Putamen (tissue), 1 donor: ENCODE results near the gene ITGA6.

ENCODE experiments used
- DNase-seq: peaks from one replicate; pipeline ENCODE4 v3.0.0-alpha.2; 2016; ENCODE audit warnings: low spot score

Gene ITGA6

DNA sequence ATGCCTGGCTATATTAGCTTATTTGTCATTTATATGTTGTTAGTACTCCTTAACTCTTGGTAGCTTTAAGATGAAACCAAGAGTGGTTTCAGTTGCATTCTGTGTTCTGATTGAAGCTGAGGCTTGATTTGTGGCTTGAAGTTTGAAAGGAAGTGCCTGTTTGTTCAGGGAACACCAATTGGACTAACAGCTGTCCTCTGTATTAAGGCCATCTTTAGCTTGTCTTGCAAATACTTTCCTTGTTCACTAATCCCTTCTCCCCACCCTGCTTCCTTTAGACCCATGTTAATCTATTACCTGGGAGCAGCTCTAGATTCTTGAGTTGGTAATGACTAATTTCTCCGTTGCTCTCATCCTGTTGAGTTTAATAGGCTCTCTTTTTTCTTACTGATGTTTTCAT lies 13.4 kb downstream of the ITGA6 start:
- DNase-seq: no peak

DNA sequence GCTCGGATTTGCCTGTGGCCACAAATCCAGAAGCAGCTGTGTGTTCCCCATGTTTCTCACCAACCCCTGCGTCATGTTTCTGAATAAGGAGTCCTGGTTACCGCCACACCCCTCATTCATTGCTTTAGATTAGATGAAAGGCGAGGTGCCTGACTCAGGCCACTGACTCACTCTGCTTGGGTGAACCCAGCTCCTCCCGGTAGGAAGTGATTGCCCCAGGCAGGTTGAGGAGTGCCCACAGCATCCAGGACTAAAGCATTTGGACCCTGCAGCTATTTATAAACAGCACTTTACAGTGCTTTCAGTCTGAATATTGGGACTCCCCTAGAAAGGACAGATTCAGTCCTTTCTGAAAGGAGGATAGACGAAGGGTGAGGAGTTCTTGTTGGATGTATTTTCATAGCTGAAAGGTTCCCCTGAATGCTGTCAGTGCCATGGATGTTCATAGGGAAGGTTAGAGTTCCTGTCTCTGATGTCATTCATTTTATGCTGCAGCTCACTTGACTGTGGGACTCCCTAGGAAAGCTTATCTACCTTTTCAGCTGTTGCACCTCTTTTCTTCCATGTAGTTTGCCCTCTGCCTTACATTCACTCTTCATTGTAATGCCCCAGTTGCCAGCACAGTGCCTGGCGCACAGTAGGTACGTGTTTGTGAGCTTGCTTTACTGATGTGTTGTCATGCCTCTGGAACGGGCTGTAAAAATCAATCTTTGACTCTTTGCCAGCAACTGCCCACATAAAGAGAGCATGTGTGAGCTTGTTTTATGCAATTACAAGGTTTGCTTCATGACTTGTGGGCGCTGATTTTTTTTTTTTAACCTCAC lies 14.9 kb downstream of the ITGA6 start:
- no peak for DNase-seq

DNA sequence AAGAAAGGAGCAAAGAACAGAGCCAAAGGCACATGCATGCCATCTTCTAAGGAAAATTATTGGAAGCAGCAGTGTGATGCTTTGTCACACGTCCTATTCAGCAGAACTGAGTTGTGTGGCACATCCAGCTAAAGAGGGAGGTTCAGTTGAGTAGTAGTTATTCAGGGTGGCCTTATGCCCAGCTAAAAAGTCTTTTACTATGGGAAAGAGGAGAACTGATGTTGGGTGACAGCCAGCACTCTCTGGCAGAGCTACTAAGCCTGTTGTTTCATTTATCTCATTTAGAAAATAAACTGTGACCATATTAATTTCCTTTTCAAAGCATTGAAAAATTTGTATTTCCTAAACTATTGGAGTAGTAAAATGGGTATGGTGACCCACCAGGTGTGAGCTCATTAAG lies 18.5 kb downstream of the ITGA6 start:
- DNase-seq: peak; percentile 25

DNA sequence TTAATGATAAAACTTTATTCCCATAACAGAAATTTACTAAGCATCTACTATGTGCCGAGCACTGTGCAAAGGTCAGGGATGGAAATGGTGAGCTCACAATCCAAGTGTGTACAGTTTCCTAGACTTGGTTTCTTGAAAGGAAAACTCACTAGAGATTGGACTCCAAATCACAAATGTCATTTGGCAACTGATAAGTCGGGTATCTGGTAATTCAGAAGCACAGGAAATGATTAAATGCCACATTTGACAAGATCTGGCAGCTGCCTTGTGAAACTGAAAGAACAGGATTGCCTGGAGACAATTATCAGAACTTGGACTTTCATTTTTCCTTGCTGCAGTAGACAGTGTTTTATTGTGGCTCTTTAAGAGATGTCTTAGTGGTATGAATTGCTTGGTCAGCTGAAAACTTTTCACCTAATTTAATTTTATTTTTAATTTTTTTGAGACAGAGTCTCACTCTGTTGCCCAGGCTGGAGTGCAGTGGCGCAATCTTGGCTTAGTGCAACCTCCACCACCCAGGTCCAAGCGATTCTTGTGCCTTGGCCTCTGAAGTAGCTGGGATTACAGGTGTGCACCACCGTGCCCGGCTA lies 19.2 kb downstream of the ITGA6 start:
- DNase-seq: no peak

DNA sequence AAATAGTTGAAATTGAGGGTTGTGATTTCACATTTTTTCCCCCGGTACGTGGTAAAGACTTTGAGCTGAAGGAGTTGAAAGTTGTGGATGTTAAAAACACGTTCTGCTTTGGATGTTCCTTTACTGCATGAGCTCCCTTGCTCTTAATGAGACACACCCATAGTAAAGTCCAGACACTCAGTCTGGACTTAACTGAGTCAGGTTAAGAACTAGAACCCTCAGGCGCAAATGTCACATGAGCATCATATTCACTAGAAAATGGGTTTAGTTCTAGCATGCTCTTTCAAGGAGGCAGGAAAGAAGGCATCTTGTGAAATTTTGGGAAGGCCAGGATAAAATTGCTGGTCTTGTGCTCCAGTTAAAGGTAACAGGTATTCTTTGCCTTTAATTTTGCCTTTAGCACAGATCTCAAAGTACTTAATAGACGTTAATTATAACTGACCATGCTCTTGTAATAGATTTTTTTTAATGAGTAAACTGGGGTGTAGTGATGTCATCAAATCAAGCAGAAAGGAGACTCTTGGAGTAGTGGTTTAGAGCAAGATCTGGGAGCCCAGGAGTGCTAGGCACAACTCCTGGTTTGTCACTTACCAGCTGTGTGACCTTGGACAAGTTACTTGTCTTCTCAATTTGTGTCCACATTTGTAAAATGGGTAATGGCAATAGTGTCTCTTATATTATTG lies 20.6 kb downstream of the ITGA6 start:
- no peak for DNase-seq

DNA sequence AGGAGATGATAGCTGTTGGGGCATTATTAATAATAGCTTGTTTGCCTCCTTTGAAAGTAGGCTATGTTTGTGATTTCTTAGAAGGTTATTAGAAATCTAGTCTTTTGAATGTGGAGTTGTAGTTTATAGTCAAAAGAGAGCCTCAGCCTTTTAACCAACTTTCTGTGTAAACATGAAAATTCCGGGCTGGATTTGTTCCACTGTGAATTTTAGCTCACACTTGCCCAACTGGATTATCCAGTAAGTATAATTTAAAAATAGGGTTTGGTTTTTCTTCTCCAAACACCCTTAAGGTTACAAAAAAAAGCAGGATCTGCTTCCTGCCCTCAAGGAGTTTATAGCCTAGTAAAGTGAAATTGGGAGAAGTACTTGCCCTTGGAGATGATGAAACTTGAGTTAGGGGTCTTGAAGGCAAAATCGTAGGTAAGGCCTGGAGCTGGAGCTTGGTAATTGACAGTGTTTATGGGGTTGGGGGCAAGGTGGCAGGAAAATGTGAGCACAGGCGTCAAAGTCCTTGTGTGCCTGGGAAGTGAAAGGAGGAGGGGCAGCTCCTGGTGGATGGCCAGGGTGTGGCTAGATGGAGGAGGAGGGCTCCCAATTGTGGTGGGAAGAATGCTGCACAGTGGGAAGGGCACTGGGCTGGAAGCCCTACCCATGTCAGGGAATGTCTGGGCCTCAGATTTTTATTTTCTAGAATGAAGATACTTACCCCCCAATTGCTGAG lies 21.3 kb downstream of the ITGA6 start:
- no peak for DNase-seq

DNA sequence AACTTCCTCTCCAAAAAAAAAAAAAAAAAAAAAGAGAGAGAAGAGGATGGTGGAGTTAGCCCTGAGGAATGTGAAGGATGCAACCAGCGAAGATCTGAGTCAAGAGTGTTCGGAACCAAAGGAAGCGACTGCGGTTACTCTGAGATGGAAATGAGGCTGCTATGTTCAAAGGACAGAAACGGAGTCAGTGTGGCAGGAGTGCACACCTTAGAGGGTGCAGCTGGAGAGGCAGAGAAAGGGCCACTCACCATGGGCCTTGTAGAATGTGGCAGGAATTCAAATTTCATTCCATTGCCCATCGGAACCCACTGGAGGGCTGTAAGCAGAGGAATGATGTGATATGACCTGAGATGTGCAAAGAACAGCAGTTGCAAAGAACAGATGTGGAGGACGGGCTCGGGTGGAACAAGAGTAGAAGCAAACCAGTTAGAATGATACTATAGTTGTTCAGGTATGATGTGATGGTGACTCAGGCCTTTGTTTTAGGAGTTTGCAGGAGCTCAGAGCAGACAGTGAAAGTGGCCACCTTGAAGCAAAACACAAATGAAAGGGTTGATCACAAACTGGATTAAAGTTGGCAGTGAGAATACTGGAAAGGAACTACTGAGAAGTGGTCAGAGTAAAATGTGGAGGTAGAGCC lies 22.6 kb downstream of the ITGA6 start:
- no peak for DNase-seq

DNA sequence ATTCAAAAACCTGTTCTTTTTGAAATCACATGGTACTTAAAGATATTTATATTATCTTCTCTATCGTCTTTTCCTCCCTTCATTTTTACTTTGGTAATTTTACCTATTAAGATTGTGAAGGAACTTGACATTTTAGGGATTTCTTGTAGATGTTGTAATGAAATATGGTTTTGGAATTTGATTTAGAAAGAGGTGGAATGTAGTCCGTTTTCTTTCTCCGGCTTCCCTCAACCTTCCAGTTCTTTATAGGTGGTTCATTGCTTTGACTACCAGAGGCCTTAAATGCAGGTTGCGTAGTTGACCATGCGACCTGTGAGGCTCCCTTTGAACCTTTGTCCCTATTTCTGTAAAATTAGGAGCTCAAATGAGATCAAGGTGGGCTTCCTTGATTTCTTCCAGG lies 24.5 kb downstream of the ITGA6 start:
- DNase-seq: no peak

DNA sequence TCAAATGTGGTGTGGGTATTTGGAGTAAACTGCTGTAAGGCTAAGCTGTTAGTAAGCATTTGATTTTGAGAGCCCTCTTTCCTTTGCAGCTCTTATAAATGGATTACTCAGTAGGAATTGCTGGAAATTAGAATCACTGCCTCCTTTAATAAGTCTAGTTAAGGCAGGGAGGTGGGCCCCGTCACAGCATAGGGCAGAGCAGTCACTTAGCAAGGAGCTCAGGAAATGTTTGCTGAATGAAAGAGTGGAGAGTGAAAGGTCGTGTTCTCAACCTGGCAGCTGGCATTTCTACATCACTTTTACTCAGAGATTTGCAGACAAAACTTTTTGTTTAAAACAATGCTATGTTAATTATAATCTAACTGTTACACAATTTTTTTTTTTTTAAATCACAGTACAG lies 25.5 kb downstream of the ITGA6 start:
- no peak for DNase-seq

DNA sequence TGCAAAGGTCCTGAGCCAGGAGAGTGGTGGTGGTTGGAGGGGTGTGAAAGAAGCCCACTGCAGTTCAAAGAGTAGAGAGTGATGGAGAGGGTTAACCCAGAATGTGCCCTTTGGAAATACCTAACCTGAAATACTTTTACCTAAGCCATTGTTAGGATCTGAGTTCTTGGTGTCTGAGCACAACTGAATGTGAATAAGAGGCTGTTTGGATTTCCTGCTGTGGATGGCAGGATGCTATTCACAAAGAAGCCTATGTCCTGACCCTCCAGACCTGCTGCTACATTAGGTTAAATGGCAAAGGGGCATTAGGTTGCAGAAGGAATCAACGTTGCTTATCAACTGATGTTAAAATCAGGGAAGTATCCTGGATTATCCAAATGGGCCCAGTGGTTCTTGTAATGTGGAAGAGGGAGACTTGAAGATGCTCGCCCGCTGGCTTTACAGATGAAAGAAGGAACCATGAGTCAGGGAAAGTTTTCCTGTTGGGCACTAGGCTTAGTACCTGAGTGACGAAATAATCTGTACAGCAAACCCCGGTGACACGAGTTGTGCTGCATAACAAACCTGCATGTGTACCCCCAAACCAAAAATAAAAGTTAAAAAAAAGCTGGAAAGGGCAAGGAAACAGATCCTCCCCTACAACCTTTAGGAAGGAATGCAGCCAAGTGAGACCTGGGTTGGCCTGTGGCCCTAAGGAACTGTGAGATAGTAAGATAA lies 27.2 kb downstream of the ITGA6 start:
- no peak for DNase-seq

DNA sequence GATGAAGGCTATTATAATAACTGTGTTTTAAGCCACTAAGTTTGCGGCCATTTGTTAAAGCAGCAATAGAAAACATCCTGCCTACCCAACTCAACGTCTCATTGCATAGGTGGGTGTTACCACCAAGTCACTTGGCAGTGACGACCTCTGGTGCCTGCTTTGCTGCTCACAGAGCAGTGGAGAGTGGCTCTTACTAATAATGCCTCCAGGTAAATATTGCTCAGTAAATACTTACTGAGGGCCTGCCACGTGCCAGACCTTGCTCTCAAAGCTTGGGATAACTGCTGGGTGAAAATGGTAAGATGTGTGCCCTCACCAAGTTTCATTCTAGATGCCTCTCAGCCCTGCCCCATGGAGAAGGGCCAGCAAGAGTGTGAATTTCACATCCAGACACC lies 27.7 kb downstream of the ITGA6 start:
- DNase-seq: no peak

DNA sequence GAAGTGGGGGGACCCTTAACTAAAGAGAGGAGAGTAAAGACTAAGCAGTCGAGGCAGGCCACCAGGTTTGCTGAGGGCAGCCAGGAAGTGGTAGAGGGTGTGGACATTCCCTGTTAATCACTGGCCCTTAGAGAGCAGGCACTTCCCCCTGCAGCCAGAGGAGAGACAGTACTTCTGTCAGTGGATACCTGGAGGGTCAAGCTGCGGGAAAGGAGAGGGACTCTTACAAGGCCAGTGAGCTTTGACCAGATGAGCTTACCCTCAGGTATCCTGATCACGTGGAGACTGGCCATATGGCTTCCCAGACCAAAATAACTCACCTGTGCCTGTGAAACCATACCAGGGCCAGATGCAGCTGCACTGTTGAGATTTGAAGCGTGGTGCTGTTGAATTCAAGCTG lies 28.6 kb downstream of the ITGA6 start:
- no peak for DNase-seq

DNA sequence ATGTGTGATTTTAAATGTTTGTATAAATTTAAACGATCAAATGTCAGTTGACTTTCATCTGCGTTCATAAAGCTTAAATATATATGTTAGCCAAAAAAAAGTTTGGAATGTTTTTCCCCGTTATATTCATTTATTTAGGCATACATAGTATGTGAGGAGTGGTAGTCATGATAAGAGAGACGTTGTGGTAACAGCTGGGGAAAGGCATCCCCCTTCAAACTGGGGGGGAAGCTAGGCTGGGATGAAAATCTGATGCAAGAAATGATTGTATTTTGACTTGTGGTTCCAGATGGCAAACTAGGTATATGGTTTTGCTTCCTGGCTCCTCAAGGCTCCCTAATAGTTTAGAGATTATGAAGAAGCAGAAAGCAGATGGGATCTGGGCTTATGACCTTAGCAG lies 30.1 kb downstream of the ITGA6 start:
- DNase-seq: no peak

DNA sequence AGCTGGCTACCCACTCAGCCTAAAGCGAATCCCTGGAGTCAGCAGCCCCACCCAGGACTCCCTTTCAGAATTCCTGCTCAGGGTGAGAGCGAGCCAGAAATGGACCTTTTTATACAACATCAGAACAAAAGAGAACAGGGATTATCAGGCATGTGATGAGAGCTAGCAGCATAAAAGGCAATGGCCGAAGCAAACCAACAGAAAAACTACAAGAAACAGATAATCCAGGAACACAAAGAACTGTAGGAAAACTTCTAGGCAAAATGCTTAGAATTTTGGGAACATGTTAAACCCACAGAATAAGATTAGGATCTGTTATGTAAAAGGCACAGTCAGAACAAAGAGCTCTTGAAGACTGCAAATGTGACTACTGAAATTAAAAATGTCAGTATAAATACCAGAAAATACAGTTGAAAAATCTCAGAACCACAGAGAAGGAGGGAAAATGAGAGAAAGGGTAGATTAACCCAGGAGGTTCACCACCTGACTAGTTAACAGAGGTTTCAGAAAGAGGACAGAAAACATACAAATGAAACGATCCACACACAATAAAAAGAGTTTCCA lies 31.3 kb downstream of the ITGA6 start:
- DNase-seq: no peak

DNA sequence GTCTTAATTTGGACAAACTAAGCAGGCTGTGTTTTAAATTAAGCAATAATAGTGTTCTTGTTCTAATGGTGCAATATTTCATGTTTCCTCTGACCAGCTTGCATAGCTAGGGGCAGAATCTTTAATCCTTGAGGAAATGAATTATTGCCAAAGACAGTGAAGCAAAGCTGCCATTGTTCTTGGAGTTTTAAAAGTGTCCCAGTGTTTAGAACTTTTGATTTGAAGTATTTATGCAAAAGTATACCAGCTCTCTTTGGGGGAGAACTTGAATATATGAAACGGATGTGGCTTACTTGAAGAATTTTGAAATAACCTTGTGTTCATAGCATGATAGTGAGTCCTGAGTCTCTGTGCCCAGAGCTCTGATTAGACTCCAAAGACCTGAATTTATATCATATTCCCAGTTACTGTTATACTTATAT lies 33.4 kb downstream of the ITGA6 start:
- DNase-seq: no peak

DNA sequence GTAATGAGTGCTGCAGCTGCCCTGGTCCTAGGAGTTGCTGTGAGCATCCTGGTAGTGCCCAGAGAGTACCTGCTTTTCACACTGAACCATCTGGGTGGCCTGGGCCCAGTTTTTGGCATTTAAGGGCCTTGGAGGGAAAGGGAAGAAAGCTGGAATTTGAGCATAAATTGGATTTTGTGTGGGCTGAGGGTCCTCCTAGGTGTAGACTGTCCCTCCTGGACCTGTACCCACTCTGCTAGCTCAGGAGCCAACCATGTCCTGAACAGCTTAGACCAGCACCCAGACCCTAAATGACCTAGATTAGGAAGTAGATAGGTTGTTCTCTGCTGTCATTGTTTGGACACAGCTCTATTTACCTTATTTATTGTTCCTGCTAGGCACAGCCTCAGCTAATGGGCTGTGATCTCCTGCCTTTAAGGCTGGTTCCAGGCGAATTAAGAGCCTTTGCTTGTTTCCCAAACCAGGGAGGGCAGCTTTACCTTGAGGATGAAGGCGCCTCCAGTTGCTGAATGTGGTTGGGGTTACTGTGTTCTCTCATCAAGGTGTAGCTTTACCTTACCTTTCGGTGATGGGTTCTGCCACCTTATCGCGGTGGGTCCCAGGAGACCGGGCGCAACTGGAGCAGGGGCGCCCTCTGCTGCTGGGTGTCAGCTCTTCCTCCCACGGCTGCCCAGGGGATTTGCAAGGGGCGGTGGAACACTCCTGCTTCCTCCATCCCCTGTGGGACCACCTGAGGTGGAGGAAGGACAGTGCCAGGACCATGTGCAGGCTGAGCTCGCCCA lies 34.4 kb downstream of the ITGA6 start:
- DNase-seq: no peak

DNA sequence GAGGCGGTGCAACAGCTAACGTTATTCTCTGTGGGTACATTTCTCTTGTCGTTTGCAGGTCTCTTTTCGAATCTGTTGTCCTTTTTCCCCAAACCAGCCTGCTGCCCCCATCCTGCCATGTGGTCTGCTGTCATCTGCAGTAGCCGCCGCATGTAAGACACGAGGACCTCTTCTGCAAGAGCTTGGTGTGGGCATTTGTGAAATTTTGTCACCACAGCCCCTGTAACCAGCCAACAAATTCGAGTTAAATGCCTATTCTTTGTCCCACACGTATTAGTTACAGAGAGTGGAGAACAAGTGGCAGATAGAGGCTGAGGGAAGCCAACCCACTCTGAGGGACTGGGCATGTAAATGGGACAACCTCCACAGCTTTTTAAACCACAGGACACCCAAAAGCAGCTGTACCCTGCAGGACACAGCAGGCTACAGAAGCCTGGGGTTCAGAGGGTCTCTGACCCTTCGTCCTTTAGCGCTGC lies 35.0 kb downstream of the ITGA6 start:
- DNase-seq: no peak

DNA sequence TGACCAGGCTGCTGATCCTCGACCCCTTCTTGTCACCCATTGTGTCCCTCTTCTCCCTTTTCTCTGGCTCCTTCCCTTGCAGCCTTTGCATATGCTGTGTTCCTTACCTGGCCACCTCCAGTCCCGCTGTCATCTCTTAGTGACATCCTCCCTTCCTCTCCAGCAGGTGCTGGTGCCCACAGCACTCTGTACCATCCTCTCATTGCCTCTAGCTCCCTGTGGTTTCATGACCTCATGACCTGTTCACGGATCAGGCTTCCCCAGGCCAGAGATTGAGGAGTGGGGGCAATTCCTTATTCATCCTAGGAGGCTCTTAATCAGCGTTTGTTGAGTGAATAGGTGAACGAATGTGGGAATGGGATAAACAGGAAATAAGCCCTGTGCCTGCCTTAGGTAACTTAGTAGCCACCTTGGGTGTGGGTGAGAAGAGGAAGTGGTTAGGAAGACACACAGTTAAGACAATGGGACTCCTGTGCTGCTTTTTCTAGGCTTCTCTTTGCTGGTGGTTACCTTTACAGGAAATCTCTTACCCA lies 35.5 kb downstream of the ITGA6 start:
- DNase-seq: no peak

DNA sequence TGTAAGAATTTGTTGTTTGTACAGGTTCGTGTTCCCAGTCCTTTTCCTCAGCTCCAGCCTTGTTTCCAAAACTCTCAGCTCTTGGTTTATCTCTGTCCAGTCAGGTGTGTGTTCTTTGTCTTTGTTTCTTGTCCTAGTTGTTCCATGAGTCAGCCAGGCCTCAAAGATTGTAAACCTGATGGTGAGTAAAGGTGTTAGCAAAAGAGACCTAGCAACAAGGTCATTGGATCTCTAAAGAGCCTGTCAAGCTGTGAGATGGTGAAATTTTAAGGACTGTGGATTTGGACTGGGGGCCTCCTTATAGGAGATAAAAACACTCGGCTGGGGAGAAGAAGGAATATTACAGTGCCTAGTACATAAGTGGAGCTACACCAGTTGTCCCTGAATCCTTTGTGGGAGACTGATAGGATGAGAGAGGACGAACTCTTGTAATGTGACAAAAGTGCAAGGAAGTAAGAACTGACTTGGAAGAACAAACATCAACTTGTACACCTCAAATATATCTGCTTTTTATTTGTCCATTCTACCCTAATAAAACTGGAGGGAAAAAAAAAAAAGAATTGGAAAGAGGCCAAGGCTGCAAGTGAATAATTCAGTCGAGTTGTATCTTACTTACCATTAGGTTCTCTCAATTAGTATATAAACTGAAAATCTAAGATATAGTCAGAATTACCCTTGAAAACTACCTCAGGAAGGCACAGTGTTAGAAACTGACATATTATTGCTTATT lies 37.2 kb downstream of the ITGA6 start:
- no peak for DNase-seq
